Spleen (tissue), 11 donors: Measurements from ENCODE around the gene CERS5. TPM values are rescaled to one million over a fixed set of nuclear protein-coding genes. Genes with fewer than 3 reads are reported as not detected.

Experiments used
- DNase-seq: peaks from one replicate; pipeline ENCODE4 v3.0.0-alpha.2; 2020
- H3K27ac ChIP-seq, 8 donors: fragments of 200-600 bp; sonication (generic) in 7 of 8; 1 replicate in 4 of 8; 2 replicates in 4 of 8; pipeline versions ENCODE4 v1.5.0 to v1.8.0; 2016 to 2021; ENCODE audit warnings: inconsistent platforms in 4 of 8, mild to moderate bottlenecking in 4 of 8, moderate library complexity in 1 of 8
- H3K27me3 ChIP-seq, 7 donors: fragments of 200-600 bp; sonication (generic) in 6 of 7; replicated peaks in 1 of 7; 1 replicate in 4 of 7; 2 replicates in 3 of 7; pipeline versions ENCODE4 v1.5.0 to v1.8.0; 2016 to 2021; ENCODE audit warnings: inconsistent platforms in 3 of 7, mild to moderate bottlenecking in 1 of 7
- H3K36me3 ChIP-seq, 6 donors: fragments of 200-600 bp; sonication (generic) in 5 of 6; 1 replicate in 4 of 6; 2 replicates in 2 of 6; pipeline versions ENCODE4 v1.5.0 to v1.8.0; 2016 to 2021; ENCODE audit warnings: inconsistent platforms in 2 of 6
- H3K4me1 ChIP-seq, 6 donors: fragments of 200-600 bp; sonication (generic) in 5 of 6; 1 replicate in 3 of 6; 2 replicates in 3 of 6; pipeline versions ENCODE4 v1.5.0 to v1.8.0; 2016 to 2021; ENCODE audit warnings: inconsistent platforms in 3 of 6
- H3K4me3 ChIP-seq, 8 donors: fragments of 200-600 bp; sonication (generic) in 7 of 8; 1 replicate in 4 of 8; 2 replicates in 4 of 8; pipeline versions ENCODE4 v1.5.0 to v1.8.0; 2016 to 2021; ENCODE audit warnings: inconsistent platforms in 4 of 8, mild to moderate bottlenecking in 4 of 8, moderate library complexity in 2 of 8
- H3K9me3 ChIP-seq, 8 donors: fragments of 200-600 bp; sonication (generic) in 7 of 8; 1 replicate in 4 of 8; 2 replicates in 4 of 8; pipeline versions ENCODE4 v1.5.0 to v1.8.0; 2016 to 2021; ENCODE audit warnings: inconsistent platforms in 4 of 8
- POLR2A ChIP-seq, 3 donors: fragments of 450-650 bp; IDR thresholded peaks; one replicate each; pipeline ENCODE4 v1.5.1; 2017; ENCODE audit warnings: antibody characterized with exemption in 3 of 3, mild to moderate bottlenecking in 1 of 3
- POLR2AphosphoS5 ChIP-seq, 3 donors: sonication (generic); formaldehyde crosslinking; IDR thresholded peaks; one replicate each; pipeline ENCODE4 v1.5.1; 2017; ENCODE audit warnings: antibody characterized with exemption in 3 of 3
- WGBS, 5 donors: extraction: QIAGEN DNeasy Blood & Tissue Kit in 3 of 5; methylation state at CpG; one replicate each; pipeline versions ENCODE4 v1.1.5 to v1.1.7; 2013 to 2018; 5-methylcytosine and 5-hydroxymethylcytosine counted together
- intact Hi-C: fragments of 100-400 bp; cut with DNase I; formaldehyde crosslinking; loops from one replicate; pipeline ENCODE4 v1.15.0; 2023; ENCODE audit warnings: low total_unique reads
- polyA plus RNA-seq, 3 donors: library from polyadenylated mRNA; stranded (reverse); fragments of 200-250 nt; gene quantifications; one replicate each; pipeline ENCODE4 v1.2.1, GENCODE V29; 2013
- total RNA-seq, 7 donors: library from RNA; depleted of rRNA in 3 of 7; stranded (reverse); fragments of >200 nt in 3 of 7; fragmentation: NEBNext Ultra II Directional in 4 of 7; extraction: Animal tissue kit (Norgen Biotek cat#: 25700) in 4 of 7; gene quantifications; one replicate each; pipeline versions ENCODE4 v1.1.0 to v1.2.1, GENCODE V29; 2016 to 2021
- TF ChIP-seq, protein P1 (sequence below), 11 experiments: fragments of 200-600 bp in 7 of 11; fragments of 450-650 bp in 4 of 11; sonication (generic) in 4 of 11; IDR thresholded peaks in 8 of 11; conservative IDR thresholded peaks in 3 of 11; 1 replicate in 7 of 11; 2 replicates in 4 of 11; pipeline versions ENCODE4 v1.4.0 to v1.8.0; 2016 to 2021; ENCODE audit warnings: antibody characterized with exemption in 11 of 11, inconsistent platforms in 4 of 11, mild to moderate bottlenecking in 1 of 11
- donor health status: healthy with polysubstance abuse.
- donor health status: DM: no; HTN: no; CAD: no; lungs with moderate emphysema.
- donor health status: DM: no; HTN: no; CAD: no.
- donor health status: Bipolar disorder and iron deficiency.
- donor health status: healthy.
- donor health status: DM: no; HTN: no; CAD: no.
- donor health status: DM: yes; HTN: yes; CAD: no.

The CERS5 gene
- total and polyA plus RNA-seq, 10 donors = 21.8 to 90.8 (median 43.6) TPM

DNA sequence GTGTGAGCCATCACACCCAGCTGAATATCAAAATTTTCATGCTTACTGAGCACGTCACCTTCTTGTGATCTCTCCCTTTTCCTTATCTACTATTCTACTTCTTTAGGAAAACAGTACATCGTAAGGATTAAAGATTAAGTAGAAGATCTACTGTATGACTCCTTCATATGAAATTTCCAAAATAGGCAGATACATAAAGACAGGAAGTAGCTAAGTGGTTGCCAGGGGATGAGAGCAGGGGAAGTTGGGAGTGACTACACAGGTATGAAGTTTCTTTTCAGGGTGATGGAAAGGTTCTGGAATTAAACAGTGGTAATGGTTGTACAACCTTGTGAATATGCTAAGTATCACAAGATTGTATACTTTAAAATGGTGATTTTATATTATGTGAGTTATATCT is 36.5 kb upstream of the CERS5 start:
- peaks cover 3 to 80% (median 52%) of the 10 kb centered on the region in 6 donors for H3K36me3 ChIP-seq
- intact Hi-C loops = no loop called here
- no peak overlapping the region for H3K4me3 ChIP-seq
- no peaks in the 10 kb centered on the region for H3K9me3 ChIP-seq
- TF ChIP-seq, protein P1, sequence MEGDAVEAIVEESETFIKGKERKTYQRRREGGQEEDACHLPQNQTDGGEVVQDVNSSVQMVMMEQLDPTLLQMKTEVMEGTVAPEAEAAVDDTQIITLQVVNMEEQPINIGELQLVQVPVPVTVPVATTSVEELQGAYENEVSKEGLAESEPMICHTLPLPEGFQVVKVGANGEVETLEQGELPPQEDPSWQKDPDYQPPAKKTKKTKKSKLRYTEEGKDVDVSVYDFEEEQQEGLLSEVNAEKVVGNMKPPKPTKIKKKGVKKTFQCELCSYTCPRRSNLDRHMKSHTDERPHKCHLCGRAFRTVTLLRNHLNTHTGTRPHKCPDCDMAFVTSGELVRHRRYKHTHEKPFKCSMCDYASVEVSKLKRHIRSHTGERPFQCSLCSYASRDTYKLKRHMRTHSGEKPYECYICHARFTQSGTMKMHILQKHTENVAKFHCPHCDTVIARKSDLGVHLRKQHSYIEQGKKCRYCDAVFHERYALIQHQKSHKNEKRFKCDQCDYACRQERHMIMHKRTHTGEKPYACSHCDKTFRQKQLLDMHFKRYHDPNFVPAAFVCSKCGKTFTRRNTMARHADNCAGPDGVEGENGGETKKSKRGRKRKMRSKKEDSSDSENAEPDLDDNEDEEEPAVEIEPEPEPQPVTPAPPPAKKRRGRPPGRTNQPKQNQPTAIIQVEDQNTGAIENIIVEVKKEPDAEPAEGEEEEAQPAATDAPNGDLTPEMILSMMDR (IDR thresholded peaks at IDR 0.05 in 8 of 11, conservative IDR thresholded peaks at IDR 0.05 in 3 of 11) = no peak
- TF ChIP-seq POLR2A (IDR thresholded peaks at IDR 0.05) (no peak), POLR2AphosphoS5 (IDR thresholded peaks at IDR 0.05) (no peak)
- H3K27ac ChIP-seq = no peak overlapping the region
- H3K4me1 ChIP-seq = no peaks in the 10 kb centered on the region
- H3K27me3 ChIP-seq = no peaks in the 10 kb centered on the region
- WGBS, 5 donors = 90 to 98% (median 96%) methylated on average over 2 of the region's 2 CpGs
- no peak for DNase-seq

DNA sequence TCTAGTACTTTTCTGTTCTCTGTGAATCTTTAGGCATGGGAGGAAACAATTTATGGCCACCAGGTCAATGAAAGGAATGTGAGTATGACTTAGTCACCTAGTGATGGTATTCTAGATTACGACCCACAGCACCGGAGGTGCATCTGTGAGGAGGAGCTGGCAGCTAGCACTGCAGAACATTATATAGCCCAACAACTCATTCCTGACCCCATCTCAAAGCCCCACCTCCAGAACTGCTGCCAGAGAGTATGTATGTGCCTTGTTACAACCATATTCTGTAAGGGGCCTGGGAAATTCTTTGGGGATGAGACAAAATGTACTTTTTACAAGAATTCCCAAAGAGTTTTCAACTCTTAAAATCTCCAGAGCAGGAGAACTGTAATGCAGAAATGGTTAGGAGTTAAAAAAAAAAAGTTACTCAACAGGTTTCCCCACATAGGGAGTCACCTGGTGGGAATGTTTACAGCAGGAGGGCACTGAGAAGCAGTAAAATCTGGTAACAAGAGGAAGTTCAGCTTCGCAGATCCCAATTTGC is 34.9 kb upstream of the CERS5 start:
- Histone ChIP-seq H3K27me3 (no peaks in the 10 kb centered on the region), H3K4me1 (no peaks in the 10 kb centered on the region), H3K27ac (no peak overlapping the region), H3K4me3 (no peak overlapping the region), H3K36me3 (peaks cover 3 to 90% (median 58%) of the 10 kb centered on the region in 6 donors), H3K9me3 (no peaks in the 10 kb centered on the region)
- TF ChIP-seq POLR2AphosphoS5 (IDR thresholded peaks at IDR 0.05) (no peak), POLR2A (IDR thresholded peaks at IDR 0.05) (no peak)
- TF ChIP-seq, protein P1 (IDR thresholded peaks at IDR 0.05 in 8 of 11, conservative IDR thresholded peaks at IDR 0.05 in 3 of 11) = no peak
- DNase-seq = no peak
- intact Hi-C loops = no loop called here
- 86 to 91% (median 89%) methylated on average over 3 of the region's 3 CpGs for WGBS, 5 donors

DNA sequence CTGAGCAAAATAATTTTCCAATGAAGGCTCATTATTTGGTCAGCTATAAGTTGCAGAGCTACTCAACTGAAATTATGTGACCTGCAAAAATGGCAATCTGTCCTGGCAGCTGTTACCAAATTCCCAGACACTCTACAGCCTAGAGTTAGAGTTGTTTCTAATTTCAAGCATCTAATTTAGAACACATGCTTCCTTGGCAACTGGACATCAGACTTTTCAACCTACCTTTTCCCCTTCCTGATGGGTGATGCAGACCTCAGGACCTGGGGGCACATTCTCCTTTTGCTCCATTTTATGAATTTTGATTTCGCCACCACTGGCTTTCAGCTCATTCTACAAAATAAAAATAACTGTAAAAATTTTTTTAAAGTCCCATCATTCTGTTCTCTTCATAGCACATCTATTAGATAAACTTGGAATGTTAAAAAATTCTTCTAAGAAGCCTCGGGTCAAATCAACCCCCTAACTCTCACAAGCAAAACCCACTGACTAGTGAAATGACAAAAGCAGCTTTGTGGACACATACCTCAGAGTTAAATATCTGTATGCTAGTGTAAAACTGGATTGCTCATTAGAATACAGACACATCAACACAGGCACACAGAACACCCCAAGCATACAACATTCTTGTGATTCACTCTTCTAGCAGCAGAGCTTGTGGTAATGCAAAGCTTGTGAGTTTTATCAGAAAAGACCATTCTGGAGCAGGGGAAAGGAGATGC is 33.5 kb upstream of the CERS5 start:
- no peaks in the 10 kb centered on the region for H3K9me3 ChIP-seq
- no peak for DNase-seq
- no peaks in the 10 kb centered on the region for H3K27me3 ChIP-seq
- intact Hi-C loops = no loop called here
- WGBS, 5 donors = 77 to 93% (median 92%) methylated on average over 2 of the region's 2 CpGs
- peaks cover 3 to 98% (median 58%) of the 10 kb centered on the region in 6 donors for H3K36me3 ChIP-seq
- H3K27ac ChIP-seq = no peak overlapping the region
- TF ChIP-seq, protein P1 (IDR thresholded peaks at IDR 0.05 in 8 of 11, conservative IDR thresholded peaks at IDR 0.05 in 3 of 11) = no peak
- TF ChIP-seq POLR2A (IDR thresholded peaks at IDR 0.05) (no peak), POLR2AphosphoS5 (IDR thresholded peaks at IDR 0.05) (no peak)
- no peaks in the 10 kb centered on the region for H3K4me1 ChIP-seq
- no peak overlapping the region for H3K4me3 ChIP-seq

DNA sequence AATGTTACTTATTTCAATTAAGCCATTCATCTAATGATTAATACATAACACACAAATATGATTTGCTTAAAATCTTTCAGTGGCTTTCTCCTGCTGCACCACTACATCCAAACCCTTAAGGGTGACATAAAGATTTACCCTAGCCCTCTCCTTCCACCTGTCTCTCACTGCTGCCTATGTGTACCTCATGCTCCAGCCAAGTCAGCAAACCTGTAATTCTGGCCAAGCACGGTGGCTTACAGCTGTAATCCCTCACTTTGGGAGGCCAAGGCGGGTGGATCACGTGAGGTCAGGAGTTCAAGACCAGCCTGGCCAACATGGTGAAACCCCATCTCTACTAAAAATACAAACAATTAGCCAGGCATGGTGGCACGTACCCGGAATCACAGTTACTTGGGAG is 31.7 kb upstream of the CERS5 start:
- intact Hi-C loops = no loop called here
- DNase-seq = no peak
- Histone ChIP-seq H3K27ac (no peak overlapping the region), H3K27me3 (no peaks in the 10 kb centered on the region), H3K4me3 (no peak overlapping the region), H3K36me3 (peaks cover 0 to 98% (median 49%) of the 10 kb centered on the region in 6 donors), H3K9me3 (no peaks in the 10 kb centered on the region), H3K4me1 (no peaks in the 10 kb centered on the region)
- WGBS, 5 donors = 88 to 96% (median 94%) methylated on average over 5 of the region's 5 CpGs
- TF ChIP-seq POLR2AphosphoS5 (IDR thresholded peaks at IDR 0.05) = no peak
- TF ChIP-seq POLR2A (IDR thresholded peaks at IDR 0.05) = no peak
- TF ChIP-seq, protein P1 (IDR thresholded peaks at IDR 0.05 in 8 of 11, conservative IDR thresholded peaks at IDR 0.05 in 3 of 11) = no peak
